Left lung (tissue), 14 donors: Measurements from ENCODE around the gene KIAA0232. TPM values are rescaled to one million over a fixed set of nuclear protein-coding genes. Genes with fewer than 3 reads are reported as not detected.

Experiments used
- ATAC-seq: fragments of 200-7000 bp; cut with Tn5 transposase; one replicate; pipeline ENCODE4 v1.9.1; 2020; ENCODE audit warnings: moderate library complexity
- DNase-seq, 4 donors: peaks; one replicate each; pipeline ENCODE4 v3.0.0-alpha.2; 2013 to 2020
- H3K27ac ChIP-seq, 2 donors: fragments of 200-600 bp; sonication (generic) in 1 of 2; one replicate each; pipeline versions ENCODE4 v1.5.0 to v1.8.0; 2020 to 2021
- H3K27me3 ChIP-seq, 2 donors: fragments of 200-600 bp; sonication (generic) in 1 of 2; one replicate each; pipeline versions ENCODE4 v1.5.0 to v1.8.0; 2020 to 2021
- H3K36me3 ChIP-seq, 2 donors: fragments of 200-600 bp; sonication (generic) in 1 of 2; one replicate each; pipeline versions ENCODE4 v1.5.0 to v1.8.0; 2020 to 2021
- H3K4me1 ChIP-seq, 2 donors: fragments of 200-600 bp; one replicate each; pipeline ENCODE4 v1.8.0; 2021
- H3K4me3 ChIP-seq, 2 donors: fragments of 200-600 bp; sonication (generic) in 1 of 2; one replicate each; pipeline versions ENCODE4 v1.5.0 to v1.8.0; 2020 to 2021; ENCODE audit warnings: mild to moderate bottlenecking in 1 of 2
- H3K9me3 ChIP-seq, 2 donors: fragments of 200-600 bp; sonication (generic) in 1 of 2; one replicate each; pipeline versions ENCODE4 v1.5.0 to v1.8.0; 2020 to 2021
- intact Hi-C, 2 donors: fragments of 100-400 bp; cut with DNase I; formaldehyde crosslinking; loops; one replicate each; pipeline versions ENCODE4 v1.11.2 to v1.14.2; 2022
- long read RNA-seq, 12 donors: library from polyadenylated mRNA in 2 of 12; unstranded in 2 of 12; transcript quantifications; one replicate each; pipeline ENCODE4 v2.0.0 and lab custom pipeline, GENCODE V29; 2019 to 2026
- polyA plus RNA-seq, 6 donors: library from polyadenylated mRNA; unstranded; fragments of 120-200 nt; gene quantifications; one replicate each; pipeline ENCODE4 v1.2.1, GENCODE V29; 2013; ENCODE audit not compliant: insufficient read length in 6 of 6
- total RNA-seq, 2 donors: library from RNA; stranded (reverse); fragmentation: NEBNext Ultra II Directional; extraction: Animal tissue kit (Norgen Biotek cat#: 25700); gene quantifications; one replicate each; pipeline ENCODE4 v1.2.1, GENCODE V29; 2021
- TF ChIP-seq, protein P1 (sequence below), 2 donors: fragments of 200-600 bp; sonication (generic) in 1 of 2; IDR thresholded peaks; one replicate each; pipeline versions ENCODE4 v1.5.0 to v1.8.0; 2021; ENCODE audit warnings: antibody characterized with exemption in 2 of 2
- donor health status: DM: no; HTN: yes; CAD: no.
- donor health status: DM: no; HTN: no; CAD: no.

KIAA0232 gene, protein sequence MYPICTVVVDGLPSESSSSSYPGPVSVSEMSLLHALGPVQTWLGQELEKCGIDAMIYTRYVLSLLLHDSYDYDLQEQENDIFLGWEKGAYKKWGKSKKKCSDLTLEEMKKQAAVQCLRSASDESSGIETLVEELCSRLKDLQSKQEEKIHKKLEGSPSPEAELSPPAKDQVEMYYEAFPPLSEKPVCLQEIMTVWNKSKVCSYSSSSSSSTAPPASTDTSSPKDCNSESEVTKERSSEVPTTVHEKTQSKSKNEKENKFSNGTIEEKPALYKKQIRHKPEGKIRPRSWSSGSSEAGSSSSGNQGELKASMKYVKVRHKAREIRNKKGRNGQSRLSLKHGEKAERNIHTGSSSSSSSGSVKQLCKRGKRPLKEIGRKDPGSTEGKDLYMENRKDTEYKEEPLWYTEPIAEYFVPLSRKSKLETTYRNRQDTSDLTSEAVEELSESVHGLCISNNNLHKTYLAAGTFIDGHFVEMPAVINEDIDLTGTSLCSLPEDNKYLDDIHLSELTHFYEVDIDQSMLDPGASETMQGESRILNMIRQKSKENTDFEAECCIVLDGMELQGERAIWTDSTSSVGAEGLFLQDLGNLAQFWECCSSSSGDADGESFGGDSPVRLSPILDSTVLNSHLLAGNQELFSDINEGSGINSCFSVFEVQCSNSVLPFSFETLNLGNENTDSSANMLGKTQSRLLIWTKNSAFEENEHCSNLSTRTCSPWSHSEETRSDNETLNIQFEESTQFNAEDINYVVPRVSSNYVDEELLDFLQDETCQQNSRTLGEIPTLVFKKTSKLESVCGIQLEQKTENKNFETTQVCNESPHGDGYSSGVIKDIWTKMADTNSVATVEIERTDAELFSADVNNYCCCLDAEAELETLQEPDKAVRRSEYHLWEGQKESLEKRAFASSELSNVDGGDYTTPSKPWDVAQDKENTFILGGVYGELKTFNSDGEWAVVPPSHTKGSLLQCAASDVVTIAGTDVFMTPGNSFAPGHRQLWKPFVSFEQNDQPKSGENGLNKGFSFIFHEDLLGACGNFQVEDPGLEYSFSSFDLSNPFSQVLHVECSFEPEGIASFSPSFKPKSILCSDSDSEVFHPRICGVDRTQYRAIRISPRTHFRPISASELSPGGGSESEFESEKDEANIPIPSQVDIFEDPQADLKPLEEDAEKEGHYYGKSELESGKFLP (N-terminal part only)
- 10 to 100 TPM; 24.3 to 28.6 TPM for total RNA-seq
- 10 to 100 TPM; 27.6 to 34.3 (median 30.2) TPM for polyA plus RNA-seq
- long read RNA-seq, donor 1, full-length matches to known transcripts, result 3 of 3 reads
- long read RNA-seq, donor 1, partial matches to known transcripts, result 0 of 3 reads
- long read RNA-seq, donor 1, other reads (novel, unspliced or antisense), result 0 of 3 reads
- long read RNA-seq, donor 2, partial matches to known transcripts, result 0 of 3 reads
- long read RNA-seq, donor 2, other reads (novel, unspliced or antisense), result 0 of 3 reads
- long read RNA-seq, donor 3, full-length matches to known transcripts, result 1 of 1 reads
- long read RNA-seq, donor 3, partial matches to known transcripts, result 0 of 1 reads
- long read RNA-seq, donor 3, other reads (novel, unspliced or antisense), result 0 of 1 reads
- long read RNA-seq, donor 4, partial matches to known transcripts, result 9 of 10 reads
- long read RNA-seq, donor 4, other reads (novel, unspliced or antisense), result 1 of 10 reads
- long read RNA-seq, donor 5, result 0 reads
- long read RNA-seq, donor 6, full-length matches to known transcripts, result 1 of 6 reads
- long read RNA-seq, donor 6, partial matches to known transcripts, result 5 of 6 reads
- long read RNA-seq, donor 6, other reads (novel, unspliced or antisense), result 0 of 6 reads
- long read RNA-seq, donor 7, result 0 reads
- long read RNA-seq, donor 8, full-length matches to known transcripts, result 1 of 18 reads
- long read RNA-seq, donor 8, partial matches to known transcripts, result 17 of 18 reads
- long read RNA-seq, donor 8, other reads (novel, unspliced or antisense), result 0 of 18 reads
- long read RNA-seq, donor 9, result 0 reads
- long read RNA-seq, donor 10, partial matches to known transcripts, result 7 of 9 reads
- long read RNA-seq, donor 10, other reads (novel, unspliced or antisense), result 2 of 9 reads
- long read RNA-seq, donor 11, partial matches to known transcripts, result 44 of 44 reads
- long read RNA-seq, donor 11, other reads (novel, unspliced or antisense), result 0 of 44 reads
- long read RNA-seq, donor 12, full-length matches to known transcripts, result 1 of 1 reads
- long read RNA-seq, donor 12, partial matches to known transcripts, result 0 of 1 reads
- long read RNA-seq, donor 12, other reads (novel, unspliced or antisense), result 0 of 1 reads

DNA sequence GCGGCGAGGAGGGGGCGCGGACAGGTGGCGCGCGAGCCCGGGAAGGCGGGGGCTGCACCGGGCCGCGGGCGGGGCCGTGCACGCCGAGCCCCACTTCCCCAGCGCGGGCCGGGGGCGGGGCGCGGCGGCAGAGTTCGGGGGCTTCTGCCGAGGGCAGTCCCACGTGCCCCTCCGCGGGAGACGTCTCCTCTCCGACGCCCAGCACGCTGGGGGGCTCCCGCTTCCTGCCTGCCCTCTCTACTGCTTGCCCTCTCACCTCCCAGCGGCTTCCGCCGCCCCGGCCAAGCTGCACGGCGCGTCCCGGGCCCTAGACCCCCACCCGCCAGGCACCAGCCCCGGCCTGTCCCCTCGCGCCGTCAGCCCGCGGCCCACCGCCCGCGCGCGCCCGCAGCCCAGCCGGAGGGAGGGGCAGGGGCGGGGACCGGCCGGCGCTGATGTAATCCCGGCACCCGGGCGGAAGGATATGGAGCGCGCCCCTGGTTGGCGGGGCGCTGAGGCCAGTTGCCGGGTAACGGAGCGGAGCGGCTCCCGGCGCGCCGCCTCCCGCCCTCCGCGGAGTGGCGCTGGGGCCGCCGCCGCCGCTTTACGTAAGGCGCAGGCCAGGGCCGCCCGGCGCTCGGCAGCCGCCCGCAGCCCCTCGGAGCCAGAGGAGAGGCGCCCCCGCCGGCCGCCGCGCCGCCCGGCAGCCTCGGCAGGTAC lies at the start of gene KIAA0232:
Gene KIAA0232 (plus strand): TSS at position 581 of the 699 bp plus-strand sequence. CDS start 41,727 bp downstream, outside the sequence.
- ATAC-seq (peak; percentile 88), DNase-seq (peak; percentile 91 to 98 (median 94))
- TF ChIP-seq, protein P1, sequence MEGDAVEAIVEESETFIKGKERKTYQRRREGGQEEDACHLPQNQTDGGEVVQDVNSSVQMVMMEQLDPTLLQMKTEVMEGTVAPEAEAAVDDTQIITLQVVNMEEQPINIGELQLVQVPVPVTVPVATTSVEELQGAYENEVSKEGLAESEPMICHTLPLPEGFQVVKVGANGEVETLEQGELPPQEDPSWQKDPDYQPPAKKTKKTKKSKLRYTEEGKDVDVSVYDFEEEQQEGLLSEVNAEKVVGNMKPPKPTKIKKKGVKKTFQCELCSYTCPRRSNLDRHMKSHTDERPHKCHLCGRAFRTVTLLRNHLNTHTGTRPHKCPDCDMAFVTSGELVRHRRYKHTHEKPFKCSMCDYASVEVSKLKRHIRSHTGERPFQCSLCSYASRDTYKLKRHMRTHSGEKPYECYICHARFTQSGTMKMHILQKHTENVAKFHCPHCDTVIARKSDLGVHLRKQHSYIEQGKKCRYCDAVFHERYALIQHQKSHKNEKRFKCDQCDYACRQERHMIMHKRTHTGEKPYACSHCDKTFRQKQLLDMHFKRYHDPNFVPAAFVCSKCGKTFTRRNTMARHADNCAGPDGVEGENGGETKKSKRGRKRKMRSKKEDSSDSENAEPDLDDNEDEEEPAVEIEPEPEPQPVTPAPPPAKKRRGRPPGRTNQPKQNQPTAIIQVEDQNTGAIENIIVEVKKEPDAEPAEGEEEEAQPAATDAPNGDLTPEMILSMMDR (IDR thresholded peaks at IDR 0.05), result no peak
- Histone ChIP-seq H3K27me3 (no peaks in the 10 kb centered on the region), H3K4me1 (peaks cover 9 to 49% of the 10 kb centered on the region in 2 donors), H3K4me3 (peak within 1 kb of the TSS; percentile 73 to 94), H3K27ac (peak within 1 kb of the TSS; percentile 96 to 99), H3K9me3 (no peaks in the 10 kb centered on the region), H3K36me3 (peaks cover 0 to 6% of the 10 kb centered on the region in 2 donors)
- intact Hi-C loops, result loop anchor here in 1 of 2 donors (10.0 kb wide), 1 partner anchor 93 kb away; no protein-coding TSS in a partner anchor

DNA sequence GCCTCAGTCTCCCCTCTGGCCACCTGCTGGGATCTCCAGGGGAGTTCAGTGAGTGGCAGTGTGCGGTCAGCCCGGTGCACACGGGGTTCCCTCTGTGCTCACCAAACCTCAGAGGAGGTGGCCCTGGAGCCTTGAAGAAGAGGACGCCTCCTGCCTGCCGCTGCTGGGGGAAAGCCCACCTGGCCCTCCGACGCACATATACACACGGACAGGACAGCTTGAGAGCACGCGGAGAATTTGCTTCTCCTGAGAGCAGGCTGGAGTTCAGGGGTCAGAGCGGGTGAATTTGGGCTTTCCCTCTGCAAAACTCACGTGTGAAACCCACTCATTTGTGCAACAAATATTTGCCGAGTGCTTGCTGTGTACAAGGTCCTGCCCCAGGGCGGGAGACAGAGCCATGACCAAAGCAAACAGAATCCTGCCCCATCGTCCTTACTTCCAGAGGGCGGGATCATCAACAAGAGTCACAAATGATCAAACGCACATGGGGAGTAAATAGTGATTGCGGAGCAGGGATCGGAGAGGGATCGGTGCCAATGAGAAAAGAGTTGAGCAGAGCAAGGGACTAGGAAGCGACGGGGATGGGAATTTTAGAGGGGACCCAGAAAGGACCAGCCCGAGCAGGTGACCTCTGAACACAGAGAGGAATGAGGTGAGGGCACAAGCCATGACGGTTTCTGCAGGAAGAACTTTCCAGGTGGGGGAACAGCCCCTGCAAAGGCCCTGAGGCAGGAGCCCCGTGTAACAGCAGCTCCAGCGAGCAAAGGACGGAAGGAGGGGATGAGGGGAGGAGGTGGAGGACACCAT lies 49.0 kb upstream of the KIAA0232 start:
- no peak for ATAC-seq
- Histone ChIP-seq H3K27me3 (no peaks in the 10 kb centered on the region), H3K9me3 (no peaks in the 10 kb centered on the region), H3K4me3 (no peak overlapping the region), H3K4me1 (peaks cover 6 to 7% of the 10 kb centered on the region in 2 donors), H3K27ac (no peak overlapping the region), H3K36me3 (no peaks in the 10 kb centered on the region)
- intact Hi-C loops, result no loop called here
- DNase-seq, result no peak
- TF ChIP-seq, protein P1 (IDR thresholded peaks at IDR 0.05), result no peak

DNA sequence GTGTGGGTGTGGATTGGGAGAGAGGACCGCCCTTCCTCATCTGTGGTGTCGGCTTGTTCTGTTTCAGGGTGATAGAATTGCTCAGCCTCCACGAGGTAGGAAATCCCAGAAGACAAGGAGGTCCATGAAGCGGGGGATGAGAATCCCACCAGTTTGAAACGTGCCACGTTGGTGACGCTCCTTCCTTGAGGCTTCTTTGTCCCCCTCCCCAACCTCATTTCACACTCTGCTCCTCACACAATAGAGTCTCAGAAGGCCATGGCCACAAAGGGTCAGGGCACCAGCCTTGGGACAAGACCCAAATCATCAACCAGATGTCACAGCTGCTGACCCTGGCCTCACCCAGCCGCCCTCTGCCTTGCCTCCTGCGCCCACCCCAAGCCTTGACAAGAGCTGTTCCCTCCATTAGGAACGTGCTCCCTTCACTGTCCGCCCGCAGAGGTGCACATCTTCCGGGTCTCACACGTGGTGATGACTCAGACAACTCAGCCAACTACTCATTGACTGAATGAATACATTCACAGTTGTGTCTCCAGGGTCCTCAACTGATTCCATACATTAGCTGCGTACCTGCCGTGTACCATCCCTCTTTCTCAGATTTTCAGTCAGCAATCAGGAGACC lies 48.3 kb upstream of the KIAA0232 start:
- intact Hi-C loops, result no loop called here
- H3K27me3 ChIP-seq, result no peaks in the 10 kb centered on the region
- H3K36me3 ChIP-seq, result no peaks in the 10 kb centered on the region
- ATAC-seq (no peak), DNase-seq (no peak)
- H3K4me3 ChIP-seq, result no peak overlapping the region
- no peak overlapping the region for H3K27ac ChIP-seq
- H3K4me1 ChIP-seq, result peaks cover 6 to 7% of the 10 kb centered on the region in 2 donors
- TF ChIP-seq, protein P1 (IDR thresholded peaks at IDR 0.05), result no peak
- no peaks in the 10 kb centered on the region for H3K9me3 ChIP-seq
